Stimulated activated naive B cell treated with anti-CD40 and anti-IgM and Interleukin-4, amounts not matched to agents 10 μg/mL and 1 μg/mL and 100 μg/mL, for 72 hours (primary cell): ENCODE results near the gene FBXL19.
"Not testable (repeated sequence)": the region's sequence is repeated elsewhere in the genome, so short reads cannot be mapped to it uniquely, and the experiment has no call there.

Experiments
- ATAC-seq, 2 donors: fragments of 150-1000 bp; cut with Tn5 transposase; replicated peaks; 2 replicates each; pipeline ENCODE4 v1.10.0; 2021; ENCODE audit warnings: moderate library complexity in 1 of 2
- DNase-seq: peaks from one replicate; pipeline ENCODE4 v3.0.0; 2021
- H3K27ac Mint-ChIP-seq: one replicate; pipeline ENCODE4 v1.8.0; 2022; ENCODE audit warnings: mild to moderate bottlenecking, mixed read lengths
- H3K27me3 Mint-ChIP-seq, 2 donors: one replicate each; pipeline ENCODE4 v1.8.0; 2022; ENCODE audit warnings: mixed read lengths in 2 of 2
- H3K36me3 Mint-ChIP-seq, 2 donors: one replicate each; pipeline ENCODE4 v1.8.0; 2022; ENCODE audit warnings: mixed read lengths in 2 of 2, mild to moderate bottlenecking in 1 of 2
- H3K4me1 Mint-ChIP-seq, 2 donors: one replicate each; pipeline ENCODE4 v1.8.0; 2022; ENCODE audit warnings: mixed read lengths in 2 of 2, mild to moderate bottlenecking in 1 of 2
- H3K4me3 Mint-ChIP-seq, 2 donors: one replicate each; pipeline ENCODE4 v1.8.0; 2022; ENCODE audit warnings: mild to moderate bottlenecking in 2 of 2, mixed read lengths in 2 of 2, moderate library complexity in 1 of 2
- H3K9me3 Mint-ChIP-seq, 2 donors: one replicate each; pipeline ENCODE4 v1.8.0; 2022; ENCODE audit warnings: mixed read lengths in 2 of 2, mild to moderate bottlenecking in 1 of 2

Gene FBXL19

DNA sequence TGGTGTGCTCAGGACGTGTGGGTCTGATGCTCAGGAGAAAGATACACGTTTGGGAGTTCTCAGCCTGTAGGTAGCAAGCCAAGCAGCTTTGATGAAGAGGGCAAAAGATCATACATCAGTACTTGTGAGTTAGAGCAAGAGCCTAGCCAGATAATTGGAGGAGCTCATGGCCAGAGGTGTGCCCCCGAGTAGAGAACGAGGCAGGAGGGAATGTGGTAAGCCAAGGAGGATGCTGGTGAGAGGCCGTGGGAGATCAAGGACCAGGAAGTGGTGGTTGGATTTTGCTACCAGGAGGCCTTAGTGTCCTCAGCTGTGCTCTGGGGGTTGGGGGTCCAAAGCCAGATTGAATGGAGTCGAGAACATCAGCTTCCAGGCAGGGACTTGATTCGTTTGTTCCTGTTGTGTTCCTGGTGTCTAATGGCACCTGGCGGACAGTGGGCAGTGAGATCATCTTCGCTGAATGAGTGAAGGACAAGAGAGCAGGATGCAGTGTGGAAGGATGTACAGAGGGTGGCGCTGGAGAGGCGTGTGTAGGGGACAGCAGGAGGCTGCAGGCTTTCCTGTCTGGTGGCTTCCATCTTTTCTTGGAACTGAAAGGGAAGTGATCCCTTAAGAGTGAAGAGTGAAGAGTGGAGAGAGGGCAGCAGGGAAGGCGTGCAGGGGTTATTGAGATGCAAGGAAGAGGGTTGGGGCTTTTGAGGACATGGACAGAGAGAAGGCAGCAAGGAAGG, 11.6 kb downstream of the FBXL19 start:
- DNase-seq (no peak), ATAC-seq (peak; percentile 50 to 63)
- Mint-ChIP-seq H3K4me3 (no peak overlapping the region), H3K27me3 (no peaks in the 10 kb centered on the region), H3K27ac (peak overlapping the region; percentile 2), H3K4me1 (peaks cover 10 to 20% of the 10 kb centered on the region in 2 donors), H3K9me3 (no peaks in the 10 kb centered on the region), H3K36me3 (peaks cover 28 to 42% of the 10 kb centered on the region in 2 donors)

DNA sequence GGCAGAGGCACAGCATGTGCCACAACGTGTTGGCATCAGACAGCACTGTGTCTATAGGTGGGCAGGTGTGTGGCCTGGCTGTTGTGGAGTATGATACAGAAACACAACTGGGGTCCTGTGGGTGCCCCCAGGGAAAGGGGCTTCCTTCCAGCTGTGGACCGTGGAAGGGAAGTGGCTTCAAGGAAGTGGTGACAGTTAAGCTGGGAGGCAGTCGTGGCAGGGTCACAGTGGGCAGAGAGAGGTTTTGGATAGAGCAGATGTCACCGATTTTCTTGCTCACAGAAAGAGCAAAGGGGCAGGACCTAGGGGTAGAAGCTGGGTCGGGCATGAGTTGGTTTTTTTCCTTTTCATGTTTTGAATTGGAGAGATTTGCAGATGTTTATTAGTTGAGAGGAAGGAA, 14.3 kb downstream of the FBXL19 start:
- Mint-ChIP-seq H3K4me1 (peaks cover 22 to 36% of the 10 kb centered on the region in 2 donors), H3K36me3 (peaks cover 19 to 46% of the 10 kb centered on the region in 2 donors), H3K4me3 (no peak overlapping the region), H3K27me3 (no peaks in the 10 kb centered on the region), H3K27ac (peak overlapping the region; percentile 42), H3K9me3 (no peaks in the 10 kb centered on the region)
- ATAC-seq: no peak
- DNase-seq: no peak

DNA sequence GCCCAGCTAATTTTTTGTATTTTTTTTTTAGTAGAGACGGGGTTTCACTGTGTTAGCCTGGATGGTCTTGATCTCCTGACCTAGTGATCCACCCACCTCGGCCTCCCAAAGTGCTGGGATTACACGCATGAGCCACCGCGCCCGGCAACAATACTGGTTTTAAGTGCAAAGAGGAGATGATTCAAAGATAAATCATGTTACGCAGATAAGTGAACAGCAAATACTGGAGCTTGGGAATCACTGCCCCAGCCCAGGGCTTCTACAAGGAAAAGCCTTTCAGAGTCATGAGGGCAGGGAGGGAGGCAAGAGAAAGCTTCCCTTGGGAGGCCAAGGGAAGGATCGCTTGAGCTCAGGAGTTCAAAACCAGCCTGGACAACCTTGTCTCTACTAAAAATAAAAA, 16.2 kb downstream of the FBXL19 start:
- ATAC-seq, DNase-seq, H3K4me3 Mint-ChIP-seq, H3K9me3 Mint-ChIP-seq, H3K27ac Mint-ChIP-seq, H3K27me3 Mint-ChIP-seq: not testable (repeated sequence)
- Mint-ChIP-seq H3K4me1 (peaks cover 24 to 37% of the 10 kb centered on the region in 2 donors), H3K36me3 (peaks cover 27 to 59% of the 10 kb centered on the region in 2 donors)

DNA sequence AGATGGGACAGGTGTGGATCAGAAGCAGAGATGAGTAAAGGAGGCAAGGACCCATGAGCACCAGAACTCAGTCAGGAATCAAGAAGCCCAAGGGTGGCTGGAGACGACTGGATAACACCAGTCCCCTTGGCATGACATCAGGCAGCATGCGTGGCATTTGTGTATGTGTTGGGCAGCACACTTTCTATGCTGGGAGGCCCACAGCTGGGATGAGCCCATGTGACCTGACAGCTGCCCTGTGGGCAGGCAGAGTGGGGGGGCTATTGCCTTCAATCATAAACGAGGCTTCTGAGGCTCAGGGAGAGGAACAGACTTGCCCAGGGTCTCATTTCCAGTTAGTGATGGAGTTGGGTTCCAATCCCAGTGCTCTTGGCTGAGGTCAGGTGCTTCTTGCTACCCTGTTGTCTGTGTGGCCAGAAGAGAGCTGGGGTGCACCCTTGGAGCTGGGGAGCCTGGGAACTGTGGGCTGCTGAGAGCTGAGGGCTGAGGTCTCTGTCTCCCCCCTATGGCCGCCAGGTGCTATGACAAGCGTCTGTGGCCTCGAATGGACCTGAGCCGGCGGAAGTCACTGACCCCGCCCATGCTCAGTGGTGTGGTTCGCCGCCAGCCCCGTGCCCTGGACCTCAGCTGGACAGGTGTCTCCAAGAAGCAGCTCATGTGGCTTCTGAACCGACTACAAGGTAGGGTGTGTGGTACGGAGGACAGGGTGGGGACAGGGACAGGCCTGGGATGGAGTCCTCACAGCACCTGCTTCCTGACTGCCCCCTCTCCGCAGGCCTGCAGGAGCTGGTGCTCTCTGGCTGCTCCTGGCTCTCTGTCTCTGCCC, 18.4 kb downstream of the FBXL19 start:
- Mint-ChIP-seq H3K27me3 (no peaks in the 10 kb centered on the region), H3K4me3 (peak overlapping the region; percentile 71 to 77), H3K36me3 (peaks cover 29 to 60% of the 10 kb centered on the region in 2 donors), H3K4me1 (peaks cover 24 to 31% of the 10 kb centered on the region in 2 donors), H3K9me3 (no peaks in the 10 kb centered on the region), H3K27ac (peak overlapping the region; percentile 81)
- ATAC-seq (peak; percentile 95 to 96), DNase-seq (peak; percentile 64)

DNA sequence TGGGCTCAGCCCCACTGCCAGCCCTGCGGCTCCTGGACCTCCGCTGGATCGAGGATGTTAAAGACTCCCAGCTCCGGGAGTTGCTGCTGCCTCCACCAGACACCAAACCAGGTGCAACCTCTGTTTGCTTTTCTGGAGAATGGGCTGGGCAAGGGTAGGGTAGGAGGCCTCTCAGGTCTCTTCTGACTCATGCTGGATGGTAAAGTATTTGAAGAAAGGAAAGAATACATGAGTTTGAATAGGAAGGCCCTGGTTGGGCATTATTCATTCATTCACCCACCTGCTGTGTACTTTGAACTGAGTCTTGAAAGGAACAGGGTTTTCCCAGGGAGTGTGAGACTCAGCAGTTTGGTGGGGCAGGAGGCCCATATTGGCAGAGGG, 19.0 kb downstream of the FBXL19 start:
- ATAC-seq: peak; percentile 7 to 16
- H3K27me3 Mint-ChIP-seq: no peaks in the 10 kb centered on the region
- H3K27ac Mint-ChIP-seq: no peak overlapping the region
- H3K36me3 Mint-ChIP-seq: peaks cover 30 to 60% of the 10 kb centered on the region in 2 donors
- no peak for DNase-seq
- H3K4me3 Mint-ChIP-seq: peak overlapping the region in 1 of 2 donors; percentile 77
- no peaks in the 10 kb centered on the region for H3K9me3 Mint-ChIP-seq
- peaks cover 20 to 26% of the 10 kb centered on the region in 2 donors for H3K4me1 Mint-ChIP-seq

DNA sequence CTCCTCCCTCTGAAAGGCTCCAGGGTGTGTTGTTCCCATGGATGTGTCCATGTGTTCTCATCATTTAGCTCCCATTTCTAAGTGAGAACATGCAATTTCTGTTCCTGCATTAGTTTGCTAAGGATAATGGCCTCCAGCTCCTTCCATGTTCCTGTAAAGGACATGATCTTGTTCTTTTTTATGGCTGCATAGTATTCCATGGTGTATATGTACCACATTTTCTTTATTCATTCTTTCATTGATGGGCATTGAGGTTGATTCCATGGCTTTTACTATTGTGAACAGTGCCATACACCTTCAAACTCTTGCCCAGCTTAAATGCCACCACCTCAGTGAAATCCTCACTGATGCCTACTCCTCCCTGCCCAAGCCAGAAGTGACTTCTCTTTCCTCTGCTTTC, 21.0 kb downstream of the FBXL19 start:
- ATAC-seq (no peak), DNase-seq (no peak)
- H3K27me3 Mint-ChIP-seq: no peaks in the 10 kb centered on the region
- H3K9me3 Mint-ChIP-seq: no peaks in the 10 kb centered on the region
- H3K36me3 Mint-ChIP-seq: peaks cover 28 to 53% of the 10 kb centered on the region in 2 donors
- H3K4me3 Mint-ChIP-seq: no peak overlapping the region
- H3K27ac Mint-ChIP-seq: no peak overlapping the region
- peaks cover 17 to 25% of the 10 kb centered on the region in 2 donors for H3K4me1 Mint-ChIP-seq

DNA sequence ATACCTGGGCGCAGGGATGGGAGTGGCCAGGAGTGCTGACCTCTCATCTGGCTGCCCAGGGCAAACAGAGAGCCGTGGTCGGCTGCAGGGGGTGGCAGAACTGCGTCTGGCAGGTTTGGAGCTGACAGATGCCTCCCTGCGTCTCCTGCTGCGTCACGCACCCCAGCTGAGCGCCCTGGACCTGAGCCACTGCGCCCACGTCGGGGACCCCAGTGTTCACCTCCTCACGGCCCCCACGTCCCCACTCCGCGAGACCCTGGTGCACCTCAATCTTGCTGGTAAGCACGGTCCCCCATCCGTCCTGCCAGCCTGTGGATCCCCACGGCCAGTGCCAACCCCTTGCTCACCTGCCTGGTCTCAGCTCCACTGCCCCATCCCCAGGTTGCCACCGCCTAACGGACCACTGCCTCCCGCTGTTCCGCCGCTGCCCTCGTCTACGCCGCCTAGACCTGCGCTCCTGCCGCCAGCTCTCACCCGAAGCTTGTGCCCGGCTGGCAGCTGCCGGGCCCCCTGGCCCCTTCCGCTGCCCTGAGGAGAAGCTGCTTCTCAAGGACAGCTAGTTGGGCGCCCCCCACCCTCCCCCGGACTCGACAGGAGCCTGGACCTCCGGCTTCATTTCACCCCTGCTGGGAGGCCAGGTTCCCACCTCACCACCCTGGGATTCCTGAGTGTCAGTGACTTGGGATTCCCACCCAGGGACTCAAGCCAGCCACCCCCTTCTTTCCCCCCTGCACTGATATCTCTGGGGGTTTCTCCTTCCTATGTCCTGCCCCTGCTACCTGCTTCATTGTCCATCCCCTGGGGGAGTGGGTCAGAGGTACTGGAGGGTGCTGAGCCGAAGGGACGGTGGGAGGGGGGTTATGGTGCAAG, 23.5 kb downstream of the FBXL19 start:
- H3K27ac Mint-ChIP-seq: peak overlapping the region; percentile 51
- peaks cover 24 to 37% of the 10 kb centered on the region in 2 donors for H3K4me1 Mint-ChIP-seq
- H3K4me3 Mint-ChIP-seq: no peak overlapping the region
- peaks cover 31 to 40% of the 10 kb centered on the region in 2 donors for H3K36me3 Mint-ChIP-seq
- H3K27me3 Mint-ChIP-seq: no peaks in the 10 kb centered on the region
- no peak for DNase-seq
- ATAC-seq: no peak
- no peaks in the 10 kb centered on the region for H3K9me3 Mint-ChIP-seq

DNA sequence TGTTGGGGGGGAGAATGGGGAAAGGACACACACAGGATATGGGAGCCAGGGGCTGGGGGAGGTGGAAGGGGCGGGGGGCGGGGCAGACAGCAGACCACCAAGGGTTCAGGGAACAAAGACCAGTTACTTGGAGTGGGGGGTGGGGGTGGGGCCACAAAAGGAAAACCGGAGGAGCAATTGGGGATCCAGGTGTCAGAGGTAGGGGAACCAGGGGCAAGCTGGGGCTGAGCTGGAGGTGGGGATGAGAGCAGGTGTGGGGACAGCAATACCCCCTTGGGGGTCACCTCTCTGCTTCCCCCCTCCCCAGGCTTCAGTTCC, 24.1 kb downstream of the FBXL19 start:
- Mint-ChIP-seq H3K27me3 (no peaks in the 10 kb centered on the region), H3K27ac (no peak overlapping the region), H3K36me3 (peaks cover 31 to 36% of the 10 kb centered on the region in 2 donors)

DNA sequence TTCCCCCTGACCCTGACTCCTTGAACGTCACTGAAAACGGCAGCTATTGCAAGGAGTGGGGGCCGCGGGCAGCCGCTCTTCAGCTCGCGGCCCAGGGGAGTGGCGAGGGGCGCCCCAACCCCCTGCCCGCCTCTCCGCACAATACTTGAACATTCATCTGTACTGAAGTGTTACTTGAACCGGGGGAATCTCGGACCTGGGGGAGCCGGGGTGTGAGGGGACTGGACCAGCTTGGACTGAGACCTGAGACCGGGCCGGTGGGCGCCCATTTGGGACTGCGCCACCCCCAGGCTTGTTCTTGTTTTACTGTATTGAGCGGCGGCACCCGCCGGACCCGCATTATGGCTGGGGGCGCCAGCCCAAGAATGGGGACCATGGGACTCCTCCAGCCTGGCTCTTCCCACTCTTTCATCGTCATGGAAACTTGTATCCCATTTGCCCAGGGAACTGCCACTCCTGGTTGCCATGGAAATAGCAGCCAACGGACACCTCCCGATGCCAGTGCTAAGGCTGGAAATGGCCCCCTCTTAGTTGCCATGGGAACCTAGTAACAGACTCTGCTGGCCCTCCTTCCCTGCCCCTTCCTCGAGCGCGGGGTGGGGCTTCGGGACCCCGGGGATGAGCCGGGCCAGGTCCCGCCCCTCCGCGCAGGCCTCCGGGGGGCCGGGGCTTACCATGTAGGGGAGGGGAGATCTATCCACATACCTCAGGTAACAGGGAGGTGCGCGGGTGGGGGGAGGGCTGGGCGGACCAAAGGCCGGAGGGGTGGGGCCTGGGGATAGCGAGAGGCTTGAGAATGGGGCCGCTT, 24.7 kb downstream of the FBXL19 start:
- peak; percentile 19 to 20 for ATAC-seq
- Mint-ChIP-seq H3K4me3 (peak overlapping the region; percentile 94 to 96), H3K36me3 (peaks cover 31% of the 10 kb centered on the region in 2 donors), H3K9me3 (no peaks in the 10 kb centered on the region), H3K27me3 (no peaks in the 10 kb centered on the region), H3K4me1 (peaks cover 16 to 26% of the 10 kb centered on the region in 2 donors), H3K27ac (peak overlapping the region; percentile 14)
- DNase-seq: no peak

More for the DNA sequence above, 24.1 kb downstream of the FBXL19 start:
- Mint-ChIP-seq H3K4me1 (peaks cover 20 to 31% of the 10 kb centered on the region in 2 donors), H3K9me3 (no peaks in the 10 kb centered on the region), H3K4me3 (no peak overlapping the region)
- DNase-seq (no peak), ATAC-seq (no peak)

DNA sequence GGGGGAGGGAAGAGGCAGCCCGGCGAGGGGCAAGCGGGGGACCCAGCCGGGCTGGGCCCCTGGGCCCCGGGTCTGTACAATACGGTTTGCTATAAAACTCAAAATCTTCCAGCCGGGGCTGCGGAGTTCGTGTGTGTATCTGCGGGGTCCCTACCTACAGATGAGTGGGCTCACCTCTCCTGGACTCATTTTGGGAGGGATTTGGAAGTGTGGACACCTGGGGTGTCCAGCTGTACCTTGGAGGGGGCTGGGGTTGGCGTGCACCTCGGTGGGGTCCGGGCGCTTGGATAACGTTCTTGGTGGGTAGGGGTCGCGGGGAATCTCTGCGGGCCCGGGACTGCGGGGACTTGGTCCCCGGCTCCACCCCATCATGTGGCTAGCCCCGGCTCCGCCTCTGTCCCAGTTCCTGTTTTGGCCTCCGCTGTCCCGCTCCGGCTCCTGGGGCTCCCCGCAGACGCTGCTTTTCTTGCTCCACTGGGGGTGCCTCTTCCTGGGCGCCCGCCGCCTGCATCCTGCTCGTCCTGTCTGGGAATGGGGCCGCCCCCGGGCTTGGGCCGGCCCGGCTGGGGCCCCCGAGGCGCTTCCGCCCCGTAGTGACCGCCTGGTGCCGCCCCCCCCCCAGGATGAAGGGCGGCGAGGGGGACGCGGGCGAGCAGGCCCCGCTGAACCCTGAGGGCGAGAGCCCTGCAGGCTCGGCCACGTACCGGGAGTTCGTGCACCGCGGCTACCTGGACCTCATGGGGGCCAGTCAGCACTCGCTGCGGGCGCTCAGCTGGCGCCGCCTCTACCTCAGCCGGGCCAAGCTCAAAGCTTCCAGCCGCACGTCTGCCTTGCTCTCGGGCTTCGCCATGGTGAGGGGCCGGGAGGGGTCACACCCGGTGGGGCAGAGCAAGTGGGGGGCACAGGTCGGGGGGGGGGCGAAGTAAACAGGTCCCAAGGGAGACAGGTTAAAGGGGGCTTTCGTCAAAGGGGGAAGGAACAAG, 25.6 kb downstream of the FBXL19 start, which contains the start of gene ORAI3:
ORAI3 (plus strand) TSS at position 402 of the 983 bp plus-strand sequence; CDS start at position 624, 222 bp downstream.
- H3K4me3 Mint-ChIP-seq: peak within 1 kb of the TSS; percentile 94 to 96

DNA sequence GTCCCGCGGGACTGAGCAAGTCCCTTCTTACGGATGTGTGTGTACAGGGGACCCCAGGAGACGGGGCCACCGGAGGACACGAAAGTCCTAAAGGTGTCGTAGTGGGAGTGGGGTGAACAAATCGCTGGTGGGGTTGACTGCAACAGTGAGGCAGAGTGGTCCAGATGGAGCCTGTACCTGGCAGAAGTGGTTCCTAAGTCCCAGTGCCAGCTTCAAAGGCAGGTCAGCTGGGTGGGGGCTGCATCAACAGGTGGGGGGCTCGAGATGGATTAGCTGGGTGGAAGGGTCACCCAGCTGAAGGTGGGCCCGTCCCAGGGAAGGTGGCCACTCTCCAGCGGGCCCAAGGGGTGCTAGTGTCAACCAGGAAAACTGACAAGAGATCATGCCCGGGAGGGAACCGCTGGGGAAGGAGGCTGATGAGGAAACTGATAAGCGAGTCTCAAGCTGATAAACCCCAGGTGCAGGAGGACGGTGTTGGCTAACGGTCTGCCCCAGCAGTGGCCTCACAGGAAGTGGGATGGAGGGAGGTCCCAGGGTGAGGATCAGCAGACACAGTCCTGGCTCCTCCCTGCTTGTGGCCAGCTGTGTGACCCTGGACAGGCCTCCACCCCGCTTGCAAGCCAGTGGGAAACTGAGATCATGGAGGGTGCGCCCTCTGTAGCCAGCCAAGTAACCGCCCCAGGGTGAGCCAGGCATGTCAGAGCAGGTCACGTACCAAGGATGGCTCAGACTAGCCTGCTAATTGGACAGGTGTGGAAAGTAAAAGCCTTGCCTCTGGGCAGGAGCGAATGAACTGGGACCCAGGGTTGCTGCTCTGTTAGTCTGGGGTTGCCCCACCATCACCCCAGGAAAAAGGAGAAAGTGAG, 26.5 kb downstream of the FBXL19 start:
- peaks cover 24 to 26% of the 10 kb centered on the region in 2 donors for H3K36me3 Mint-ChIP-seq
- ATAC-seq: peak; percentile 65 to 68
- H3K4me1 Mint-ChIP-seq: peaks cover 24 to 42% of the 10 kb centered on the region in 2 donors
- H3K4me3 Mint-ChIP-seq: peak overlapping the region; percentile 94 to 96
- H3K27me3 Mint-ChIP-seq: no peaks in the 10 kb centered on the region
- no peaks in the 10 kb centered on the region for H3K9me3 Mint-ChIP-seq
- peak; percentile 44 for DNase-seq
- peak overlapping the region; percentile 88 for H3K27ac Mint-ChIP-seq

More for the DNA sequence above, 25.6 kb downstream of the FBXL19 start, which contains the start of gene ORAI3:
- ATAC-seq: peak; percentile 85 to 87
- DNase-seq: peak; percentile 72
- no peaks in the 10 kb centered on the region for H3K27me3 Mint-ChIP-seq
- peaks cover 23 to 35% of the 10 kb centered on the region in 2 donors for H3K4me1 Mint-ChIP-seq
- peaks cover 33 to 34% of the 10 kb centered on the region in 2 donors for H3K36me3 Mint-ChIP-seq
- peak within 1 kb of the TSS; percentile 89 for H3K27ac Mint-ChIP-seq
- H3K9me3 Mint-ChIP-seq: no peaks in the 10 kb centered on the region
